ENCODE results near the gene GAL.

DNA sequence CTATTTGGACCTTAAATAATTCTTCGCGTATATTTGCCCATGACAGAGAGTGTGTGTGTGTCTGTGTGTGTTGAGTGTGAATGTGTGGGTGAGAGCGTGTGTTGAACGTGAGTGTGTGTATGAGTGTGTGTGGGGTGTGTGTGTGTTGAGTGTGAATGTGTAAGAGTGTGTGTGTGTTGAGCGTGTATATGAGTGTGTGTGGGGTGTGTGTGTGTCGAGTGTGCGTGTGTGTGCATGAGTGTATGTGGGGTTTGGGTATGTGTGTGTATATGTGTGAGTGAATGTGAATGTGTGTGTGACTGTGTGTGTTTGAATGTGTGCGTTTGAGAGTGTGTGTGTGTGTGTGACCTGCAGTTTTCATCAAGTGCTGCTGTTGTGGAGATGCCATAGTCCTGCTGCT lies 26.8 kb downstream of the GAL start:
- TF ChIP-seq, protein P1, sequence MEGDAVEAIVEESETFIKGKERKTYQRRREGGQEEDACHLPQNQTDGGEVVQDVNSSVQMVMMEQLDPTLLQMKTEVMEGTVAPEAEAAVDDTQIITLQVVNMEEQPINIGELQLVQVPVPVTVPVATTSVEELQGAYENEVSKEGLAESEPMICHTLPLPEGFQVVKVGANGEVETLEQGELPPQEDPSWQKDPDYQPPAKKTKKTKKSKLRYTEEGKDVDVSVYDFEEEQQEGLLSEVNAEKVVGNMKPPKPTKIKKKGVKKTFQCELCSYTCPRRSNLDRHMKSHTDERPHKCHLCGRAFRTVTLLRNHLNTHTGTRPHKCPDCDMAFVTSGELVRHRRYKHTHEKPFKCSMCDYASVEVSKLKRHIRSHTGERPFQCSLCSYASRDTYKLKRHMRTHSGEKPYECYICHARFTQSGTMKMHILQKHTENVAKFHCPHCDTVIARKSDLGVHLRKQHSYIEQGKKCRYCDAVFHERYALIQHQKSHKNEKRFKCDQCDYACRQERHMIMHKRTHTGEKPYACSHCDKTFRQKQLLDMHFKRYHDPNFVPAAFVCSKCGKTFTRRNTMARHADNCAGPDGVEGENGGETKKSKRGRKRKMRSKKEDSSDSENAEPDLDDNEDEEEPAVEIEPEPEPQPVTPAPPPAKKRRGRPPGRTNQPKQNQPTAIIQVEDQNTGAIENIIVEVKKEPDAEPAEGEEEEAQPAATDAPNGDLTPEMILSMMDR (IDR thresholded peaks at IDR 0.05; ENCODE audit: low read depth, low read length, poor library complexity, severe bottlenecking) = no peak
- TF ChIP-seq EZH2phosphoT487 (IDR thresholded peaks at IDR 0.05; ENCODE audit: borderline replicate concordance, low read length) = no peak
